Hematopoietic multipotent progenitor cell treated with erythropoietin and hydrocortisone succinate and interleukin-3 and kit ligand, for 6 days (in vitro differentiated cells): ENCODE results near the gene LRBA.
A peak's percentile ranks its signal among the peaks of the same experiment; 100 is the strongest.
"Not testable (repeated sequence)": the region's sequence is repeated elsewhere in the genome, so short reads cannot be mapped to it uniquely, and the experiment has no call there.

Source experiments
- DNase-seq: peaks from one replicate; pipeline ENCODE4 v3.0.0-alpha.2; 2015

The LRBA gene

GRCh38 chr4:150557811-150558210, 457.3 kb downstream of the LRBA start:
- not testable (repeated sequence) for DNase-seq

DNA sequence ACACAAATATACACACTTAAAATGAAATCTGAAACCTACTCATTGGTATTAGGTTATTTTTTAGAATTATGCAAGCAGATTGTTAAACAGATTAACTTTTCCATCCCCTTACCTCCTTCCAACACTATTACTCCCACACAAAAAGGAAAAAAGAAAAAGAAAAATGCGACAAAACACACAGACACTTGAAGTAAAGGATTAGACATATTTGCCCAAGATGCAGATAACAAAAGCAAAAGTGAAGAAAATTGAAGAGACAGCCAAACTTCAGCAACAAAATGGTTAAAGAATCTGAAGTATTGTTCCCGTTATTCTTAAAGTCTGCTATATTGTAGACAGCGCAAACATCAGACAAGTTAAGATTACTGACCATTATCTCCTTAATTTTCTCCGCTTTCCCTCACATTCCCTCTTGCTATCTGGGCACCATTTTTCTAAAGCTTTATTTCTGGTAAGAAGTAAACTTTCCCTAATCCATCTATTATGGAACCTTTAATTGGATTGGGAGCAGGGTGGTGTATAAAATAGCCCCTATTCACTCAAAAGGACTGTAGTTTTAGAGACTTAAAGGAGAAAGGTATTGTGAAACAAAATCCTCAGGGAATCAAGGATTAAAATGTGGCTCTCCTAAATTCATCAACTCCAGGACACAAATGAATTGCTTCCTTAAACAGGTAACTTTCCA, 467.8 kb downstream of the LRBA start:
- no peak for DNase-seq

DNA sequence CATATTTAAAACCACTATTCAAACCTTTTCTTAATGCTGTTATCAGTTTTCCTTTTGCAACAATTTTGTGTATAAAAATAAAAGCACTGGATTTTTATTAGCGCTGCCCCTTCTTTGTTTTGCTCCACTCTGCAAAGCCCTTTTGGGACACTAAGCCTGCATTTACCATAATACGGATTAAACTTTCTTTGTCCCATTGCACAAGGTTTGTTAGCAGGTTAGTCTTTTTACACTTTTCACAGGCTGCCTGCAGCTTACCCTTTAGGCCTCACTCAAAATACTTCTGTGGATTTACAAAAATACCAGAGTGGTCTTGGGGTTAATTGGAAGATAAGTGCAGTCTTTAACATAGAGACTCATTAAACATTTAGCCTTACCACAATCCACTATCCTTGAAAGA, 468.8 kb downstream of the LRBA start:
- DNase-seq = no peak

GRCh38 chr4:150543042-150543441, 472.0 kb downstream of the LRBA start:
- peak; percentile 12 for DNase-seq

DNA sequence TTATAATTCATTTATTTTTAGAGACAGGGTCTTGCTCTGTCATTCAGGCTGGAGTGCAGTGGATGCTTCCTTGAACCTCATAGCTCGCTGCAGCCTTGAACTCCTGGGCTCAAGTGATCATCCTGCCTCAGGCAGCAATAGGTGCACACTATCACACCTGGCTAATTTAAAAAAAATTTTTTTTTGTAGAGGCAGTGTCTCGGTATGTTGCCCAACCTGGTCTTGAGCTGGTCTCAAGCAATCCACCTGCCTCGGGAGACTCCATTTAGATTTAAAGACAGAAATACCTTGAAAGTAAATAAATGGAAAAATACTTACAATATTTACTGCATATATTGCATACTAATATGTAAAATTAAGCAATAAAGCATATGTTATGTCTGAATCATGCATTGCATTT, 473.4 kb downstream of the LRBA start:
- DNase-seq = no peak

- DNase-seq = no peak
Measured at GRCh38 chr4:150540959-150541360, 474.1 kb downstream of the LRBA start.

- no peak for DNase-seq
Measured at GRCh38 chr4:150540536-150540935, 474.5 kb downstream of the LRBA start.

DNA sequence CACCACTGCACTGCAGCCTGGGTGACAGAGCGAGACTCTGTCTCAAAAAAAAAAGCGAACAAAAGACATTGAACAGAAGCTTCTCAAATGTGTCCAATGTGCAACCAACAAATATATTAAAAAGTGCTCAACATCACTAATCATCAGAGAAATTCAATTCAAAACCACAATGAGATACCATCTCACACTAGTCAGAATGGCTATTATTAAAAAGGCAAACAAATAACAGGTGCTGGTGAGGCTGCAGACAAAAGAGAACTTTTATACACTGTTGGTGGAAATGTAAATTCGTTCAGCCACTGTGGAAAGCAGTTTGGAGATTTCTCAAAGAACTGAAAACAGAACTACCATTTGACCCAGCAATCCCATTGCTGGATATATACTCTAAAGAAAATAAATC, 477.2 kb downstream of the LRBA start:
- DNase-seq = not testable (repeated sequence)

DNA sequence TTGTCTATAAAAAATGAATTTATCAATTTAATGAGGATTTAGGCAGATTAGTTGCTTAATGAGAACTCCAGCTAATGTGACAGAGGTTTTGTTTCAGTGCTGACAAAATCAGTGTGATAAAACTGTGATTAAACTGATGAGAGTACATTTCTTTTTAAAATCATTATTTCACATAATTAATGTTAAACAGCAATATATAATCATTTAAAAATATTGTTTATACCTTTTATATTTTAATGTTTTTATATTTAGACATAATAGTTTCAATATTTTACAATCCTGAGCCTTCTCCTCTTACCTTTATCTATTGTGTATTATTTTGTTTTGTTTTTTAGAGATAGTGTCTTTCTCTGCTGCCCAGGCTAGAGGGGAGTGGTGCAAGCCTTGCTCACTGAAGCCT, 480.3 kb downstream of the LRBA start:
- DNase-seq = no peak

DNA sequence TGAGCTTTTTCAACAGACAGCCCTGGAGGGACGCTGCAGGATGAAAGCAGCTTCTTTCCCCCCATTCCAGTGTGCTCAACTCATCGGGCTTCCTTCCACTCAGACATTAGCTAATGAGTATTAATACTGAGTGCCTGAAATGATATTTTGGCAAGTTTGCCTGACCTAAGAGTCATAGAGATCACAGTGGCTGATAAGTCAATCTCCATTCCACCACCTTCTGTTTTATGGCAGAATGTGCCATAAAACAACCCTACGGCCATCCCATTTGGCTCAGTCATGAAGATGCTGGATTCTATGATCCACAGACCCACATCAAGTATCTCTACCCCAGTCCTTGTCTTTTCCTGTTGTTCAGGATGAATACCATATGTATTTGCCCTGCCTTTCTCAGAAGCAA, 481.4 kb downstream of the LRBA start:
- DNase-seq = no peak

- DNase-seq = no peak
Measured at GRCh38 chr4:150525321-150525868, 489.7 kb downstream of the LRBA start.

DNA sequence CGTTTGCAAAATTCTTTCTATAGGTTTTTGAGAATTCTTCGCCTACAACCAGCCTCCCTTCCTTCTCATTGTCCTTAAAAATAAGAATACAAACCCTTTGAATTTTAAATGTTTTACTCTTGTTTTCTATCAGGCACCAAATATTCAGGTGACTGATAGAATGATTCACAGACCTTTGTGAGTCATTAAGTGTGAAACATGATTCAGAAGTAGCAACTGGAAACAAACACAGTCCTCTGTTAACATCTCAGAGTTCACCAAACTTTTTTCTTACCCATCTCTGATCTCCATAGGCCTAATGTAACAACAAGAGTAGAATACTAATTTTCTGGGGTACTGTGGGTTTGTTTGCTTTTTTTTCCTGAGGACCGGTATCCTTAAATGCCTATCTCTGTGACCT, 496.5 kb downstream of the LRBA start:
- DNase-seq = no peak

DNA sequence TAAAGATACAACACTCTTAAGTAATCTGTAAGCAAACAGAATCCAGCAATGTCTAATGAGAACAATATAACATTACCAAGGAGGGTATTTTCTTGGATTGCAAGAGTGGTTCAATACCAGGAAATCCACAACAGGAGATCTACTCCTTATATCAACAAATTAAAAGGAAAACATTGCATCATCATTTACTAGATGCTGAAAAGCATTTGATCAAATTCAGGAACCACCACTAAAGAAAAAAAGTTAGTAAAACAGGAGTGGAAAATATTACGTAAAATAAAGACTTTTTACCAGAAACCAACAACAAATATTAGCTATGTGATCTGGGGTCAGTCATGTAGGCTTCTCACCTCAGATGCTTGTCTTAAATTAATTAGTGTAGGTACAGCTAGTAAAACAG, 499.9 kb downstream of the LRBA start:
- no peak for DNase-seq

DNA sequence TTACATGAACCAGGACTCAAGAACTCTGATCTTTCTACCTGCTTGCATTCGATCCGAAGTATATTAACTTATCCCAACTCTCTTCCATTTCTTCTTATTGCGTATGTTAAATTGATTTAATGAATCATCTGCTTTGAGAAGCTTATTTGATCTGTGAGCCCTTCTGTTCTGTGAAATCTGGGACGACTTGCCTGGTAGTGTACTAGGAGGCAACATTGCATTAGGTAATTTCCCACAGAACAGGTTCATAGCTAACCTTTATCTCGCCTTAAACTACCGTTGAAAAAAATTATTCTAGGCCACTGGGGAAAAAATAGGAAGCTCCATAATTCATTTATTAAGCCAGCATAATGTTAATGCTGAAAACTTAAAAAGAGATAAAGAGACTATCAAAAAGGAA, 500.4 kb downstream of the LRBA start:
- DNase-seq = no peak

GRCh38 chr4:150510176-150510865, 504.8 kb downstream of the LRBA start:
- no peak for DNase-seq

- DNase-seq = not testable (repeated sequence)
Measured at GRCh38 chr4:150507656-150508055, 507.4 kb downstream of the LRBA start.

DNA sequence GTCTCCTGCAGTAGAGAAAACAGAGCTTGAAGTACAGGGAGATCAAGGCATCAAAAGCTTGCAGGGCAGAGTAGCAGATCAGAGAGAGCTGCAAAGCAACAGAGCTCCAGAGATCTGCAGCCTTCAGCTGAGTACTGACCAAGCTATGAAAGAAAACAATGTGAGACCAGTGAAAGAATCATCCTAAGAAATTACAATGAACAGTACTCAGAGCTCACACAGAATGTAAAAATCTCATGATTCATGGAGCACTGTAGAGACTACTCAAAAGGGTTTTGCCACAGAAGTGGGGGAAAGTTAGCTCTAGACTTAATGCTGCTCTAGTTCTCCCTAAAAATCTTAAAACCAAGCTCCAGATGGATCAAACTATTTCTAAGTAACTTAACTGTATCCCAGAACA, 513.1 kb downstream of the LRBA start:
- no peak for DNase-seq

- DNase-seq = peak; percentile 47
Measured at GRCh38 chr4:150501009-150501727, 513.9 kb downstream of the LRBA start.

DNA sequence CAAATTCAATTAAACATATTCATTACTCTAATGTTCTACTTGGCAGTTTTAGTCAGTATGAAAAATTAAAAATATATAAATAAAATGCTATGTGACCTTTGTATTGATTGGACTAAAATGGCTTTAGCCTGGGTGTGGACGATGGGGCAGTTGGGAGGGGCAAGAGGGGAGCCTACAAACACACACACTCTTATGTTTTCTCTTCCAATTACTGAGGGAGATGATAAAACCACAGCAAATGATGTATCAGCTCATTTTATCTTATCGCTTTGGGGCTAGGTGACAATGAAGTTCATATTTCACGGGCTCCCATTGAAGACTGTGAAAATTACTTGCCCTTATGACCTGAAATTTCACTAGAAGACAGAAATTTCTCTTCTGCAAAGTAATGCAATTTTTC, 517.5 kb downstream of the LRBA start:
- DNase-seq = no peak

- DNase-seq = peak; percentile 35
Measured at GRCh38 chr4:150495550-150495949, 519.5 kb downstream of the LRBA start.

DNA sequence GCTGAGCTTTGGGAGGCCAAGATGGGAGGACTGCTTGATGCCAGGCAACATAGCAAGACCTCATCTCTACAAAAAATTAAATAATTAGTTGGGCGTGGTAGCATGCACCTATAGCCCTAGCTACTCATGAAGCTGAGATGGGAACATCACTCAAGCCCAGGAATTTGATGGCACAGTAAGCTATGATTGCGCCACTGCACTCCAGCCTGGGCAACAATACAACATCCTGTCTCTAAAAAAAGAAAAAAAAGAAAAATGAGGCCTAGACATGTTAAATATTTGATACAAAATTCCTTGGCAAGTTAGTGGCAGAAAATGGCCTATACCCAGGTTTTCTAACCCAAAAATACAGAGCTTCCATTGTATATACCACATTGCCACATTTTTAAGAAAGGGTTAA, 521.2 kb downstream of the LRBA start:
- no peak for DNase-seq

DNA sequence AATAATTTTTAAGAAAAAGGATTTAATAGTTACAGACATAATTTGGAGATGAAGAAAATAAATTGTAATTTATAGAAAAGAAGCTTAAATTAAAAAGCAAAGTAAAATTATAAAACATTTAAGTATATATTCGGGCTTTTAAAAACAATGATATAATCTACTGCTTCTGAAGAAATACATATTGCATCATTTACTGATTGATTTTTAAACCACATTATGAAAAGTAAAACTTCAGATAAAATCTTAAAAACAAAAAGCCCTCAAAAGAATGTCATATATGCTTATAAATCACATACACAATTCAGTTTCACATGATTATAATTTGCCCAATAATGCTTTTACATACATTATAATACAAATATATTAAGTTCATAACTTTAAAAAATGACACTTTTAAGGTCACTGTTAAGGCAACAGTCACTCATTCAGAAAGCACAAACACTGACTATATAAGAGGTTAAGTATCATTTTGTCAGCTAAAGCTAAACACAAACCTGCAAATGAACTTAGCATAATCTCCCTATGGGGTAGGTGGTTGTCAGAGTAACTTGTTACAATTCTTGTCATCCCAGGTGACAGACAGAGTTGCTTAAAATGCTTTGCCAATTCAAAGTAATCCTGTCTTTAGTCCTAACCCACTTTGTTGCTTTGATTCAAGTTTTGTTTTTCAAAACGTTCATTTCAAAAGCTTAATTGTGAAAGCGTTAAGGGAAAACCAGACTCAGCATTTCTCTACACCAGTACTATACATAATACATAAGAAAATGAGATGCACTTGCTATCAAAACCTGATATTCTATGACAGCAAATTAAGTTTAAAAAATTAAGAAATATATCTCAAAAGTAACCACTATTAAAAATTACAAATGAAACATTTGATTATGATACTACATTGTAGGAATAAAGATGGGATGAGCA, 523.7 kb downstream of the LRBA start:
- no peak for DNase-seq

- peak; percentile 10 for DNase-seq
Measured at GRCh38 chr4:150482581-150482980, 532.5 kb downstream of the LRBA start.
